ENCODE measurements around the gene ITGB6.
"Not testable (repeated sequence)": the region's sequence is repeated elsewhere in the genome, so short reads cannot be mapped to it uniquely, and the experiment has no call there.

ITGB6 gene

GRCh38 chr2:160139350-160139749, 60.7 kb downstream of the ITGB6 start:
- DNase-seq = no peak

- no peak for DNase-seq
These were observed 61.7 kb downstream of the ITGB6 start for GRCh38 chr2:160138406-160138805.

- no peak for DNase-seq
These were observed 62.6 kb downstream of the ITGB6 start for GRCh38 chr2:160137464-160137863.

- no peak for DNase-seq
These were observed 67.3 kb downstream of the ITGB6 start for GRCh38 chr2:160132761-160133160.

GRCh38 chr2:160126756-160127155, 73.3 kb downstream of the ITGB6 start:
- no peak for DNase-seq

- DNase-seq = no peak
These were observed 73.8 kb downstream of the ITGB6 start for GRCh38 chr2:160126315-160126714.

- no peak for DNase-seq
These were observed 74.2 kb downstream of the ITGB6 start for GRCh38 chr2:160125828-160126227.

- no peak for DNase-seq
These were observed 74.7 kb downstream of the ITGB6 start for GRCh38 chr2:160125366-160125765.

GRCh38 chr2:160124571-160124970, 75.5 kb downstream of the ITGB6 start:
- DNase-seq = no peak

GRCh38 chr2:160114721-160115120, 85.4 kb downstream of the ITGB6 start:
- not testable (repeated sequence) for DNase-seq

GRCh38 chr2:160114020-160114419, 86.1 kb downstream of the ITGB6 start:
- no peak for DNase-seq

GRCh38 chr2:160111951-160112798, 87.9 kb downstream of the ITGB6 start:
- no peak for DNase-seq

GRCh38 chr2:160110674-160111239, 89.3 kb downstream of the ITGB6 start:
- DNase-seq = no peak

- DNase-seq = peak; percentile 85
These were observed 90.0 kb downstream of the ITGB6 start for GRCh38 chr2:160109939-160110673.

- DNase-seq = no peak
These were observed 90.8 kb downstream of the ITGB6 start for GRCh38 chr2:160109243-160109642.

- DNase-seq = no peak
These were observed 91.4 kb downstream of the ITGB6 start for GRCh38 chr2:160108646-160109045.

- no peak for DNase-seq
These were observed 94.7 kb downstream of the ITGB6 start for GRCh38 chr2:160105366-160105765.

GRCh38 chr2:160104115-160104514, 96.0 kb downstream of the ITGB6 start:
- DNase-seq = no peak

- no peak for DNase-seq
These were observed 102.7 kb downstream of the ITGB6 start for GRCh38 chr2:160097326-160097725.

GRCh38 chr2:160096409-160096808, 103.7 kb downstream of the ITGB6 start:
- peak; percentile 22 for DNase-seq

GRCh38 chr2:160092445-160092844, 107.6 kb downstream of the ITGB6 start:
- DNase-seq = no peak

GRCh38 chr2:160091381-160091780, 108.7 kb downstream of the ITGB6 start:
- no peak for DNase-seq

GRCh38 chr2:160087854-160088745, 112.0 kb downstream of the ITGB6 start:
- DNase-seq = peak; percentile 55
